ENCODE data around the gene C11orf21. TPM values are rescaled to one million over a fixed set of nuclear protein-coding genes. Genes with fewer than 3 reads are reported as not detected.

Gene C11orf21
- total RNA-seq, 1 donor: not detected

DNA sequence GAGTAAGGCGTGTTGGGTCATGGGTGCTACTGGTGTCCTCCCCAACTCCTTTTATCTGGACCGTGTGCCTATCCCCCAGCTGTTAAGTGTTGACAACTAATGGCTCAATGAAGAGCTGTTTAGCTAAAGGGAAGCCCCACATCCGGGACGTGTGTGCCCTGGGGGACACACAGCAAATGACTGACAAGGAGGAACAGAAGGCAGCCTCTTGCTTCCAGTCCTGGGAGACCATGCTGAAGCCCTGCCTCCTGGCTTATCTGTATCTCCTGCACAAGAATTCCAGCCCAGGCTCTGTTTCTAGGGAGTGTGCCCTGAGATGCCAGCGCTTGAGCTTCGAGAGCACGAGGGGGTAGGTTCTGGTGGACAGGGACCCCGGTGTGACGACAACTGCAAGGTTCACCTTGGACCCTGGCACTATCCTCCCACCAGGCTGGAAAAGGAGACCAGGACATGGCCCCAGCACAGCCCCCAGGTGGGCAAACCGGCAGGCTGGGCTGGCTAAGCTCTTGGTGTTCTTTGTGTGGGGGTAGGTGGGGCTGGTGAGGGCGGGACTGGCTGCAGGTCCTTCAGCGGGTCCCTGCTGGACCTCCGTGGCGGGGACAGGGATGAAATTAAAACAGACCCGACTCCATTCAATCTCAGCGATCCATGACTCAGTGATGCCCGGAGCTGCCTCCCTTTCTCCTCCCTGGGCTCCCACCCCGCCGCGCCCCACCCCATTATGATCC lies 52.4 kb downstream of the C11orf21 start:
- TF ChIP-seq, protein P1, sequence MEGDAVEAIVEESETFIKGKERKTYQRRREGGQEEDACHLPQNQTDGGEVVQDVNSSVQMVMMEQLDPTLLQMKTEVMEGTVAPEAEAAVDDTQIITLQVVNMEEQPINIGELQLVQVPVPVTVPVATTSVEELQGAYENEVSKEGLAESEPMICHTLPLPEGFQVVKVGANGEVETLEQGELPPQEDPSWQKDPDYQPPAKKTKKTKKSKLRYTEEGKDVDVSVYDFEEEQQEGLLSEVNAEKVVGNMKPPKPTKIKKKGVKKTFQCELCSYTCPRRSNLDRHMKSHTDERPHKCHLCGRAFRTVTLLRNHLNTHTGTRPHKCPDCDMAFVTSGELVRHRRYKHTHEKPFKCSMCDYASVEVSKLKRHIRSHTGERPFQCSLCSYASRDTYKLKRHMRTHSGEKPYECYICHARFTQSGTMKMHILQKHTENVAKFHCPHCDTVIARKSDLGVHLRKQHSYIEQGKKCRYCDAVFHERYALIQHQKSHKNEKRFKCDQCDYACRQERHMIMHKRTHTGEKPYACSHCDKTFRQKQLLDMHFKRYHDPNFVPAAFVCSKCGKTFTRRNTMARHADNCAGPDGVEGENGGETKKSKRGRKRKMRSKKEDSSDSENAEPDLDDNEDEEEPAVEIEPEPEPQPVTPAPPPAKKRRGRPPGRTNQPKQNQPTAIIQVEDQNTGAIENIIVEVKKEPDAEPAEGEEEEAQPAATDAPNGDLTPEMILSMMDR (IDR thresholded peaks at IDR 0.05; ENCODE audit: insufficient read depth, low read length): no peak
- no peak overlapping the region for H3K4me3 ChIP-seq (ENCODE audit: low read depth, low read length)
- no peak for DNase-seq (ENCODE audit: low read depth)

DNA sequence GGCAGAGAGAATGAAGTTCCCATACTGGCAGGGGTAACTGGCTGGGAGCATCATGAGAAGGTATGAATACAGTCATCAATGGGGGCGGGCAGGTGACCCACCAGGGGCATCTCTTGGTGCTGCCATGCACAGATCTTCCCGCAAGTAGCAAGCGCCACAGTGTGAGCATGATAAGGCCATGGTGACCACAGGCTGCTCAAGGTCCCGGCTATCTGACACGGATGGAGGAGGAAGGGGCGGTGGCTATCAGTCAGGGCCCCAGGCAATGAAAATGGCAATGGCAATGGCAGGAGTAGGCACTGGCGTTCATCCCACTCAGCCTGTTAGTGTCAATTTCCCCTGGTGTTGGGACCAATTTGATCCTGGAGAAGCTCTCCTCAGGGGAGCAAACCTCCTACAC lies 53.0 kb downstream of the C11orf21 start:
- TF ChIP-seq, protein P1 (IDR thresholded peaks at IDR 0.05; ENCODE audit: insufficient read depth, low read length): no peak
- DNase-seq (ENCODE audit: low read depth): no peak
- no peak overlapping the region for H3K4me3 ChIP-seq (ENCODE audit: low read depth, low read length)

DNA sequence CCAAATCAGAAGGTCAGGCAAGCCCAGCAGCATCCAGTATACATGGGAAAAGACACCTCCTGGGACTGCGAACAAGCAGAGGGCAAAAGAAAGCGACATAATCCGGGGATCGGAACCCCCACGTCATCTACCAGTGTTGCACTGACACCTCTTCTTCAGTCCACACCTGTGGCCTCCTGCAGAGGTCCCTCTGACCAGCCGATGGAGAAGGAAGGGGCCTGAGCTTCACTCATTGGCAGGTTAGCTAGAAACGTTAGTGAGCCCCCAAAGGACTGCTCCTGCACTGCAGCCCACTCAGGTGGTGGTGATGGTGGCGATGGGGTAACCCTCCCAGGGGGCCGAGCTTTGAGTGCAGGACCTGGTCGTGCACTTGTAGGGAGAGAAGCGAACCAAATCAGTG lies 53.5 kb downstream of the C11orf21 start:
- TF ChIP-seq, protein P1 (IDR thresholded peaks at IDR 0.05; ENCODE audit: insufficient read depth, low read length): no peak
- no peak overlapping the region for H3K4me3 ChIP-seq (ENCODE audit: low read depth, low read length)
- no peak for DNase-seq (ENCODE audit: low read depth)

DNA sequence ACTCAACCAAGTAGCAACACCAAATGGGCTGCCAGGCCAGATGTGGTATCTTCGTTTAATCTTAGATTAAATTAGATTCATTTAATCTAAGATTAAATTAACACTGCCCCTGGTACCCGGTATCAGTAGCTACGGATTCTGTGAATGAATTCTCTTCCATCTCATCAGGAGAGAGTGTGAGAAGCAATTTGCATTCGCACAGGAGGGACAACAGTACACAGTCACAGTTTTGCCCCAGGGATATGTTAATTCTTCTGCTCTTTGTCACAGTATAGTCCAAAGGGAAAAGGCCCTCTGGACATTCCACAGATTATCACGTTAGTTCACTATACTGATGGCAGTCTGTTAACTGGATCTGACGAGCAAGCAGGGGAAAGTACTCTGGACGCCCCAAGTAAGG lies 54.2 kb downstream of the C11orf21 start:
- TF ChIP-seq, protein P1 (IDR thresholded peaks at IDR 0.05; ENCODE audit: insufficient read depth, low read length): no peak
- H3K4me3 ChIP-seq (ENCODE audit: low read depth, low read length): no peak overlapping the region
- DNase-seq (ENCODE audit: low read depth): no peak

Small RNA genes lying within 50 kb of the gene (small RNA-seq; reads per million reads assigned to genes)
- gene RNU6-878P: not detected

Other genes with a start within 250 kb of the C11orf21 start
- 3.3 and 4.2 TPM in 2 replicates for gene IGF2, start 162.5 kb downstream of the C11orf21 start, total RNA-seq (ENCODE audit: low replicate concordance)
- not detected in 2 replicates for gene INS, start 140.7 kb downstream of the C11orf21 start, total RNA-seq (ENCODE audit: low replicate concordance)
- not detected in 2 replicates for gene TH, start 130.1 kb downstream of the C11orf21 start, total RNA-seq (ENCODE audit: low replicate concordance)
- not detected in 2 replicates for gene ASCL2, start 31.3 kb downstream of the C11orf21 start, total RNA-seq (ENCODE audit: low replicate concordance)
- gene TSPAN32, start 95 bp upstream of the C11orf21 start, total RNA-seq (ENCODE audit: low replicate concordance): under 0.01 and 0.33 TPM in 2 replicates
- gene CD81, start 75.4 kb upstream of the C11orf21 start, total RNA-seq (ENCODE audit: low replicate concordance): 282 and 327 TPM in 2 replicates
- 19.6 and 31.5 TPM in 2 replicates for gene TSSC4, start 98.8 kb upstream of the C11orf21 start, total RNA-seq (ENCODE audit: low replicate concordance)
- gene TRPM5, start 142.6 kb upstream of the C11orf21 start, total RNA-seq (ENCODE audit: low replicate concordance): not detected in 2 replicates
- not detected in 2 replicates for gene KCNQ1, start 143.1 kb upstream of the C11orf21 start, total RNA-seq (ENCODE audit: low replicate concordance)

Data from fibroblast of the aortic adventitia (primary cell).